PFSK-1 (cell line): ENCODE measurements around the gene STK24.

Experiments used
- FOXP2 ChIP-seq: optimal IDR thresholded peaks from 2 replicates; pipeline ENCODE3; 2011; ENCODE audit warnings: borderline replicate concordance, control low read depth, inconsistent platforms; ENCODE audit not compliant: insufficient read depth; ENCODE audit errors: extremely low read length, extremely low read depth
- POLR2AphosphoS5 ChIP-seq: IDR thresholded peaks from 2 replicates; pipeline ENCODE4 v1.6.1; 2012; ENCODE audit warnings: low read depth, mild to moderate bottlenecking, control low read depth, low read length, moderate library complexity
- SIN3A ChIP-seq: IDR thresholded peaks from 2 replicates; pipeline ENCODE4 v1.6.1; 2012; ENCODE audit warnings: mild to moderate bottlenecking, low read length, moderate library complexity, borderline replicate concordance; ENCODE audit not compliant: insufficient read depth
- TAF1 ChIP-seq: IDR thresholded peaks from 2 replicates; pipeline ENCODE4 v1.6.1; 2012; ENCODE audit warnings: low read length, control low read depth, borderline replicate concordance; ENCODE audit not compliant: insufficient read depth
- TF ChIP-seq, protein P1 (sequence below), 2 experiments: IDR thresholded peaks; 2 replicates each; pipeline versions ENCODE4 v1.6.1 to v1.8.0; 2011 to 2012; ENCODE audit warnings: low read depth in 2 of 2, low read length in 2 of 2, control low read depth in 1 of 2, inconsistent platforms in 1 of 2, mild to moderate bottlenecking in 1 of 2, moderate library complexity in 1 of 2; ENCODE audit not compliant: insufficient read depth in 1 of 2

The STK24 gene

DNA sequence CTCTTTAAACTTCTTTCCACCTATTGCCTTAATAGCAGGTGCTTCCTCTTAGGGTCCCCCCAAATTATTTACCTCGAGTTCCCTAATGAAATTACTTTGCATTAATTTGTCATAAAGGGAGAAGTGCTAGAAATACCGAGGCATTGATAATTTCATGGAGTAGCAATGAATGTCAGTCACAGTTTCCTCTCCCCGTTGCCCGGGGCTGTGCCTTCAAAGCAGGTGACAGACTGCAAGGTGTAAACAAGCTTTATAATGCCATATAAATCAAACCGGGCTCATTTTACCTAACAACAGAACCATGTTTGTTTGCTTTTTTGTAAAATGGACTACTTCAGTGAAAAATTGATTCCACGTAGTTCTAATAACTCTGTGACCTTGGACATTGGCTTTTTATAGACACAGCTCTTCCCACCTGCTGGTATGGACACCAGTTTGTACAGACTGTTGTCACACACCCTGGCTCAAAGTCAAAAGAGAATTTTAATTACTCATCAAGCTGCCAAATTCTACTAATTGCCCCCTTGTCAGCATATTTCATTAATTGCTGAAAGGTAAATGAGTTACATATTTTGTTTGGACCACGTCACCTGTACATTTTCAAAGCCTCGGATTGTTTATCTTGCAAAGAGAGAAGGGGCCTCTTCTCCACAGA is 171.1 kb downstream of the STK24 start:
- TF ChIP-seq, protein P1, sequence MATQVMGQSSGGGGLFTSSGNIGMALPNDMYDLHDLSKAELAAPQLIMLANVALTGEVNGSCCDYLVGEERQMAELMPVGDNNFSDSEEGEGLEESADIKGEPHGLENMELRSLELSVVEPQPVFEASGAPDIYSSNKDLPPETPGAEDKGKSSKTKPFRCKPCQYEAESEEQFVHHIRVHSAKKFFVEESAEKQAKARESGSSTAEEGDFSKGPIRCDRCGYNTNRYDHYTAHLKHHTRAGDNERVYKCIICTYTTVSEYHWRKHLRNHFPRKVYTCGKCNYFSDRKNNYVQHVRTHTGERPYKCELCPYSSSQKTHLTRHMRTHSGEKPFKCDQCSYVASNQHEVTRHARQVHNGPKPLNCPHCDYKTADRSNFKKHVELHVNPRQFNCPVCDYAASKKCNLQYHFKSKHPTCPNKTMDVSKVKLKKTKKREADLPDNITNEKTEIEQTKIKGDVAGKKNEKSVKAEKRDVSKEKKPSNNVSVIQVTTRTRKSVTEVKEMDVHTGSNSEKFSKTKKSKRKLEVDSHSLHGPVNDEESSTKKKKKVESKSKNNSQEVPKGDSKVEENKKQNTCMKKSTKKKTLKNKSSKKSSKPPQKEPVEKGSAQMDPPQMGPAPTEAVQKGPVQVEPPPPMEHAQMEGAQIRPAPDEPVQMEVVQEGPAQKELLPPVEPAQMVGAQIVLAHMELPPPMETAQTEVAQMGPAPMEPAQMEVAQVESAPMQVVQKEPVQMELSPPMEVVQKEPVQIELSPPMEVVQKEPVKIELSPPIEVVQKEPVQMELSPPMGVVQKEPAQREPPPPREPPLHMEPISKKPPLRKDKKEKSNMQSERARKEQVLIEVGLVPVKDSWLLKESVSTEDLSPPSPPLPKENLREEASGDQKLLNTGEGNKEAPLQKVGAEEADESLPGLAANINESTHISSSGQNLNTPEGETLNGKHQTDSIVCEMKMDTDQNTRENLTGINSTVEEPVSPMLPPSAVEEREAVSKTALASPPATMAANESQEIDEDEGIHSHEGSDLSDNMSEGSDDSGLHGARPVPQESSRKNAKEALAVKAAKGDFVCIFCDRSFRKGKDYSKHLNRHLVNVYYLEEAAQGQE (IDR thresholded peaks at IDR 0.05; ENCODE audit: insufficient read depth in 1 of 2, low read depth in 2 of 2, low read length in 2 of 2), result no peak
- TF ChIP-seq POLR2AphosphoS5 (no peak), TAF1 (no peak), SIN3A (no peak), FOXP2 (no peak)

DNA sequence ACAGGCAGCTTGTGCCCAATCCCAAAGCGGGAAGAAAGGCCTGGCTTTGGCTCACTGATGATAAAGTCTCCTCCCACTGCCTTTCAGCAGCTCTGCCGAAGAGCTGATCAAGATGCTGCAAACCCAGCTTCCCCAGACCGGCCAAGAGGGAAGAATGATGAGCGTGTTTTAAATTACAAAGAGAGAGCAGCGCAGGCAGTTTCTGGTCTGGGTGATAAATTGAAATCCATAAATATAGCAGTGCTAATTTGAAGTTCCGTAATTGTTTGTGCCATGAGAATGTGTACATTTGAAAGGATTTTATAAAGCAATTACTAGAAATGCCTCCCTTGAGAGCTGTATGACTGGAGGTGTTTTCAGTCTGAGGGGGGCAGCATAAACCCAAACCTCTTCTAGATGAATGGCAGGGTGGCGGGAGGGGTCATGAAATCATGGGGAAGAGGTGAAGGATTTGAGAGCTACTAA is 171.8 kb downstream of the STK24 start:
- TF ChIP-seq FOXP2 (no peak), TAF1 (no peak), POLR2AphosphoS5 (no peak), SIN3A (no peak)
- TF ChIP-seq, protein P1 (IDR thresholded peaks at IDR 0.05; ENCODE audit: insufficient read depth in 1 of 2, low read depth in 2 of 2, low read length in 2 of 2), result no peak

DNA sequence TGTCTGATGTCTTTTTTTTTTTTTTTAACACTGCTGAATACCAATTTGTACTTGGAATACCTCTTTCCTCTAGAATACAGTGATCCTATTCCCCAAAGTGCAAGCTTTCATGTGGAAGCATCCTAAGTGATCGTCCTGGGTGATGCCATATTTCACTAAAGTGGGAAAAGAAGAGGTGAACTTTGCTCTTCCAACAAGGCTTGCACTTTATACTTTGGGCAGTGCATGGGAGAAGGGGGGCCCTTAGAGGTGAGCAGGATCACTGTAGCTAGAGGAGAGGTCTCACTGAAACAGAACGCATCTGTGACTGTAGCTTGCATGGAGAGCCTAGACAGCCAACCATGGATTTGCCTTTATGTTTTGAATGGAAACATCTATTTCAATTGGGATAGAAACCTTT is 173.8 kb downstream of the STK24 start:
- TF ChIP-seq SIN3A (no peak), POLR2AphosphoS5 (no peak), TAF1 (no peak), FOXP2 (no peak)
- TF ChIP-seq, protein P1 (IDR thresholded peaks at IDR 0.05; ENCODE audit: insufficient read depth in 1 of 2, low read depth in 2 of 2, low read length in 2 of 2), result no peak

DNA sequence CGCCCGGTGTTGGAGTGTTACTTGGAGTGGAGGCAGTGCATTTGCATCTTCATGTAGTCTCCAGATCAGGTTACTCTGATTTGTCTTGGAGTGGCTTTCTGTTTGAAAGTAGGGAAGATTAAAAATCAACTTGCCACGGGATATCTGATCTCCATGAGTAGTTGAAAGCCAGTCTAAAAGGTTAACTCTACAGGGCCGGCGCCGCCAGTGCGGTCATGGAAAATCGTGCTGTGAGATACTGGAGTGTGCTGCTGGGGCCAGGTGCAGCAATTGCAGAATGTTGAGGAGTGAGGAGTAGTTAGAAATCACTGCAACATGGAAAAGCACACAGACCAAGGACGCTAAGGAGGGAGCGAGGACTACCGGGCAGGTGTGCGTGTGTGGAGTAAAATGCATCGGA is 175.0 kb downstream of the STK24 start:
- TF ChIP-seq SIN3A, result no peak

DNA sequence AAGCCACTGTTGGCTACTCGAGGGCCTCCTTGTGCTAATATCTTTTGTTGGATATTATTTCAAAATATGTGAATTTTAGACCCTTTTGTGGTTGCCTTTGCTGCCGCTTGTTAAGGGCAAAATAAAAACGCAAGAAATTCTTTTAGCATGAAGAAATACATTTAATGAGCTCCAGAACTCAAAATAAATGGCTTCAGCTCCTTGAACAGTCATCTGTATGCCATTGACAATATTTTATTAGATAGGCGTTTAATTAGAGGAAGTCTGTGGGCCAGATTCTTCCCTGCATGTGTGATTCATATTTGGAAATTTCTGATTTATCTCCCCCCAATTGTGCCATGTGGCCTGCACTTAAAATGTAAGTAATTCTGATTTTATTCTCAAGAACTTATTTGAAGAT is 177.2 kb downstream of the STK24 start:
- TF ChIP-seq SIN3A (no peak), FOXP2 (no peak), TAF1 (no peak), POLR2AphosphoS5 (no peak)
- TF ChIP-seq, protein P1 (IDR thresholded peaks at IDR 0.05; ENCODE audit: insufficient read depth in 1 of 2, low read depth in 2 of 2, low read length in 2 of 2), result no peak
